A549 treated with AZD2906 at 1 μM for 4 hours (cell line): Measurements from ENCODE around the gene MFN1. TPM values are rescaled to one million over a fixed set of nuclear protein-coding genes. Genes with fewer than 3 reads are reported as not detected.

Experiments
- total RNA-seq: library from RNA; stranded (reverse); fragments of 200-300 nt; extraction: Qiagen RNA extraction; gene quantifications from 5 replicates; pipeline ENCODE4 v1.2.3, GENCODE V29; 2022

The MFN1 gene
- total RNA-seq = 16.1 to 21.6 TPM (median 19.2 TPM) in 5 replicates

DNA sequence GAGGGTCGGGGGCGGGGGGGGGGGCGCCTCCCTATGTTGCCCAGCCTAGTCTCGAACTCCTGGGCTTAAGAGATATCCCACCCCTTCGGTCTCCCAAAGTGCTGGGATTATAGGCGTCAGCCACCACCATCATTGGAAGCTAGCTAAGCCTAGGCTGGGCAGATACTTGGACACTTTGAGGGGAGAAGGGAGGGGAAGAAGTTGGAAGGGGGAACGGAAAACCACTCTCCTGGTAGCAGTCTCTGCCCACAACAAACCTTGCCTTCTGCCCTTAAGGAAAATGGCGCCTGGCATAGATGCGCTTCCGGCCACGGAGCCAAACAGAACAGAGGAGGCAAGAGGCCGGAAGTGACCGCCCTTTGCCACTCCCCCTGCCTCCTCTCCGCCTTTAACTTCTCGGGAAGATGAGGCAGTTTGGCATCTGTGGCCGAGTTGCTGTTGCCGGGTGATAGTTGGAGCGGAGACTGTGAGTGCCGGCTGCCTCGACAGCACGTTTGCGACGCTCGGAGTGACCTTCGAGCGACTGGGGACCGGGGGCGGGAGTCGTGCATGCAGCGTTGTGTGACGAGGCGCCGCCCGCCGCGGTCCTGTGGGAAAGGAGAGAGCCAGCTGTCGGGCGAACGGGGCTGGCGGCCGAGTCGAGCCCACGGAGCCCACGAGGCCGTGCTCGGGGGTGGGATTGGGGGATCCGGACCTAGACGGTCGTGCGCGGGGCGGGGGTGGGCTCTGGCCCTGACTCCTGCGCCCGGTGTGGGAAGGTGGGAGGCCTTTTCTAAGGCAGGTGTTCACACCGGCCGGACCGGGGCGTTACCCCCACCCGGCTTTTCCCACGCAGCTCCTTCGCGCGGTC lies at the start of gene MFN1:
Gene MFN1 (plus strand): TSS at position 365 of the 850 bp plus-strand sequence. CDS start 1,143 bp downstream, outside the sequence.

DNA sequence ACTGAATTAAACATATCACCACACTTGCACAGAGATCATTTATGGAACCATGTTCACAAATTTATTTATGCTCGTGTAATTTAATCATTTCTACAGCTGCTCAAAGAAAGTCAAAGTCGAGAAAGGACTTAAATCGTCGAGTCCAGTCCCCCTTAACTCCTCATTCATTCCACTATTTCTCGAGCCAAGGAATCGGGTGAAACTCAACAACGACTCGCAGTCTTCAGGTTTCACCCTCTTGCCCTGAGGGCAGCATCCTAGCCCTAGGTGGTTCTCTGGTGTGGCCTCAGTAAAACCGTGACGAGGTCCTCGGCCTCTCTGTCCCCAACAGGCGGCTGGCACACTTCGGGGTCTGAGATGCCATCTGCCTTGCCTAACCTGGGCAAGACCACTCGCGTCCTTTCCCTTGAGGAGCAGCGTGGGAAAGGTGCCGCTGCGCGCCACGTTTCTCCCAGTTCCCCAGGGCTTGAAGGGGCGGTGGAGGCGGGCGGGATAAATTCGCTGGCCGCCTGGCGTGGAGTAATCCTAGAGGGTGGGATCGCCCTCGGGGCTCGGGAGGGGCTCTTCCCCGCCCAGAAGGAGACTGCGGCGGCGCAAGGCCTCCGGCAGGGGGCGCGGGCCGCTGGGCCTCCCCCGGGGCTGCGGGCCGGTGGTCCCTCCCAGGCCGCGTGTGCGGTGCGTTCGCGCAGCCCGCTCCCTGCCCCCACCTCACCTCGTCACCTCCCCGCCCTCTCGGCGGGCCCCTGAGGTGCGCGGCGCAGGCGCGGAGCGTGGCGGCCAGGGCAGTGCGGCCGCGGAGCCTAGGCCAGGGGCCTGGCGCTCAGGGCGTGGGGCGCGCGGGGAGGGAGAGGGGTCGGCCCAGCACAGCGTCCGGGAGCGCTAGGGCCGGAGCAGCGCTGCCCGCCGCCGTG lies 25.0 kb upstream of the MFN1 start, which contains the start of gene ZNF639:
Gene ZNF639 (plus strand): TSS at position 746 of the 911 bp plus-strand sequence. CDS start 5,263 bp downstream, outside the sequence.

Other genes starting within 250 kb of the MFN1 start
- gene PIK3CA, start 199.4 kb upstream of the MFN1 start, total RNA-seq = 4.5 to 7.1 TPM (median 6.8 TPM) in 5 replicates
- 0.97 to 1.6 TPM (median 1.1 TPM) in 5 replicates for gene KCNMB3, start 96.6 kb upstream of the MFN1 start, total RNA-seq
- gene ZNF639, start 24.7 kb upstream of the MFN1 start, total RNA-seq = 18.2 to 21.3 TPM (median 21.0 TPM) in 5 replicates
- gene GNB4, start 103.8 kb downstream of the MFN1 start, total RNA-seq = 12.4 to 17.2 TPM (median 16.2 TPM) in 5 replicates
- 48.3 to 72.6 TPM (median 50.6 TPM) in 5 replicates for gene ACTL6A, start 215.2 kb downstream of the MFN1 start, total RNA-seq